ENCODE data around the gene LUZP2.

- TF ChIP-seq CTCF (IDR thresholded peaks at IDR 0.05) (no peak), NR2C2 (CRISPR knock-in tag; IDR thresholded peaks at IDR 0.05) (no peak), ZNF232 (CRISPR knock-in tag; IDR thresholded peaks at IDR 0.05) (no peak), USF1 (CRISPR knock-in tag; IDR thresholded peaks at IDR 0.05) (no peak), NFYB (CRISPR knock-in tag; conservative IDR thresholded peaks at IDR 0.05; ENCODE audit: low read depth) (no peak), ELF4 (CRISPR knock-in tag; IDR thresholded peaks at IDR 0.05; ENCODE audit: low read depth) (no peak), SMAD3 (CRISPR knock-in tag; IDR thresholded peaks at IDR 0.05; ENCODE audit: borderline replicate concordance) (no peak), RELA (CRISPR knock-in tag; IDR thresholded peaks at IDR 0.05; ENCODE audit: borderline replicate concordance) (no peak)
These were observed 186.7 kb downstream of the LUZP2 start for GRCh38 chr11:24683583-24683982.
